Prostate gland (tissue), 2 donors: ENCODE results near the gene KIAA0513. TPM values are rescaled to one million over a fixed set of nuclear protein-coding genes. Genes with fewer than 3 reads are reported as not detected.

Source experiments
- DNase-seq: peaks from one replicate; pipeline ENCODE4 v3.0.0-alpha.2; 2019; ENCODE audit warnings: low spot score
- H3K27ac ChIP-seq, 2 donors: fragments of 200-600 bp; sonication (generic); 2 replicates each; pipeline ENCODE4 v1.5.1; 2017 to 2019
- H3K27me3 ChIP-seq: fragments of 200-600 bp; sonication (generic); replicated peaks from 2 replicates; pipeline ENCODE4 v1.5.1; 2019; ENCODE audit not compliant: insufficient read depth
- H3K36me3 ChIP-seq, 2 donors: fragments of 200-600 bp; sonication (generic); 1 replicate in 1 of 2; 2 replicates in 1 of 2; pipeline versions ENCODE4 v1.5.1 to v1.8.1; 2017 to 2019
- H3K4me1 ChIP-seq: fragments of 200-600 bp; sonication (generic); replicated peaks from 2 replicates; pipeline ENCODE4 v1.5.1; 2019
- H3K4me3 ChIP-seq, 2 donors: fragments of 200-600 bp; sonication (generic); 2 replicates each; pipeline ENCODE4 v1.5.1; 2017 to 2019
- H3K9me3 ChIP-seq: fragments of 200-600 bp; sonication (generic); 2 replicates; pipeline ENCODE4 v1.5.1; 2017
- POLR2A ChIP-seq: fragments of 450-650 bp; IDR thresholded peaks from one replicate; pipeline ENCODE4 v1.6.1; 2016; ENCODE audit warnings: antibody characterized with exemption, mild to moderate bottlenecking
- POLR2AphosphoS5 ChIP-seq: sonication (generic); formaldehyde crosslinking; IDR thresholded peaks from one replicate; pipeline ENCODE4 v1.6.1; 2017; ENCODE audit warnings: antibody characterized with exemption
- WGBS: methylation state at CpG from one replicate; pipeline ENCODE4 v1.1.5; 2018; 5-methylcytosine and 5-hydroxymethylcytosine counted together
- intact Hi-C: fragments of 100-400 bp; cut with DNase I; formaldehyde crosslinking; loops from one replicate; pipeline ENCODE4 v1.14.2; 2022
- total RNA-seq, 2 donors: library from RNA; depleted of rRNA; stranded (reverse); fragments of >200 nt; gene quantifications; one replicate each; pipeline ENCODE4 v1.1.0, GENCODE V29; 2016
- TF ChIP-seq, protein P1 (sequence below), 4 experiments: fragments of 200-600 bp in 2 of 4; fragments of 450-650 bp in 2 of 4; sonication (generic) in 2 of 4; IDR thresholded peaks; 1 replicate in 3 of 4; 2 replicates in 1 of 4; pipeline ENCODE4 v1.5.1; 2016 to 2019; ENCODE audit warnings: antibody characterized with exemption in 4 of 4, mild to moderate bottlenecking in 2 of 4, moderate library complexity in 2 of 4

Gene KIAA0513
- total RNA-seq, 2 donors from 2014 or later = 14.4 to 29.4 TPM

DNA sequence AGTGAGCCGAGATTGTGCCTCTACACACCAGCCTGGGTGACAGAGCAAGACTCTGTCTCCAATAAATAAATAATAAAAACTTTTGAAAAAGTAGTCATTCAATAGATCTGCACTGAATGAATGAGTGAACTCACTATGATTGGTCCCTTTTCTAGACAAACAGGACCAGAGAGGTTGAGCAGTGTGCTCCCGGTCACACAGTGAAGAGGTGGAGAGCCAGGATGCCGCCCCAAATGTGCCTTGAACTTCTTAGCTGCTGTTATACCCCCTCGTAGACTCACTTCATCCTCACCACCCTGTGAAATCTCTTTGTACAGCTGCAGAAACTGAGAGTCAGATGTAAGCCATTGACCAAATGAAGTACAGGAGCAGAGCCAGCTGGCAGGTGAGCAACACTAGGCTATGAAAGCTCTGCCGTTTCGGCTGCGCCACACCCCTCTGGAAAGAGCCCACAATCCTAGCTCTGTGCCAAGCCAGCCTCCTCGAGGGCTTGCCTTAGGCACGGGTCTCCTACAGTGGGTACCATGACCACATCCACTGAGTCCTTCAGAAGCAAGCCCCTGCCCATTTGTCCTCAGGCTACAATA, 7.8 kb upstream of the KIAA0513 start:
- Histone ChIP-seq H3K9me3 (no peaks in the 10 kb centered on the region), H3K36me3 (no peaks in the 10 kb centered on the region), H3K4me3 (no peak overlapping the region), H3K4me1 (peaks cover 9% of the 10 kb centered on the region), H3K27me3 (no peaks in the 10 kb centered on the region), H3K27ac (peak overlapping the region; percentile 1 to 16)
- TF ChIP-seq POLR2A (no peak), POLR2AphosphoS5 (peak; percentile 50)
- TF ChIP-seq, protein P1, sequence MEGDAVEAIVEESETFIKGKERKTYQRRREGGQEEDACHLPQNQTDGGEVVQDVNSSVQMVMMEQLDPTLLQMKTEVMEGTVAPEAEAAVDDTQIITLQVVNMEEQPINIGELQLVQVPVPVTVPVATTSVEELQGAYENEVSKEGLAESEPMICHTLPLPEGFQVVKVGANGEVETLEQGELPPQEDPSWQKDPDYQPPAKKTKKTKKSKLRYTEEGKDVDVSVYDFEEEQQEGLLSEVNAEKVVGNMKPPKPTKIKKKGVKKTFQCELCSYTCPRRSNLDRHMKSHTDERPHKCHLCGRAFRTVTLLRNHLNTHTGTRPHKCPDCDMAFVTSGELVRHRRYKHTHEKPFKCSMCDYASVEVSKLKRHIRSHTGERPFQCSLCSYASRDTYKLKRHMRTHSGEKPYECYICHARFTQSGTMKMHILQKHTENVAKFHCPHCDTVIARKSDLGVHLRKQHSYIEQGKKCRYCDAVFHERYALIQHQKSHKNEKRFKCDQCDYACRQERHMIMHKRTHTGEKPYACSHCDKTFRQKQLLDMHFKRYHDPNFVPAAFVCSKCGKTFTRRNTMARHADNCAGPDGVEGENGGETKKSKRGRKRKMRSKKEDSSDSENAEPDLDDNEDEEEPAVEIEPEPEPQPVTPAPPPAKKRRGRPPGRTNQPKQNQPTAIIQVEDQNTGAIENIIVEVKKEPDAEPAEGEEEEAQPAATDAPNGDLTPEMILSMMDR (IDR thresholded peaks at IDR 0.05) = no peak
- intact Hi-C loops = no loop called here
- 28% methylated on average over 9 of the region's 9 CpGs for WGBS
- peak; percentile 69 for DNase-seq

DNA sequence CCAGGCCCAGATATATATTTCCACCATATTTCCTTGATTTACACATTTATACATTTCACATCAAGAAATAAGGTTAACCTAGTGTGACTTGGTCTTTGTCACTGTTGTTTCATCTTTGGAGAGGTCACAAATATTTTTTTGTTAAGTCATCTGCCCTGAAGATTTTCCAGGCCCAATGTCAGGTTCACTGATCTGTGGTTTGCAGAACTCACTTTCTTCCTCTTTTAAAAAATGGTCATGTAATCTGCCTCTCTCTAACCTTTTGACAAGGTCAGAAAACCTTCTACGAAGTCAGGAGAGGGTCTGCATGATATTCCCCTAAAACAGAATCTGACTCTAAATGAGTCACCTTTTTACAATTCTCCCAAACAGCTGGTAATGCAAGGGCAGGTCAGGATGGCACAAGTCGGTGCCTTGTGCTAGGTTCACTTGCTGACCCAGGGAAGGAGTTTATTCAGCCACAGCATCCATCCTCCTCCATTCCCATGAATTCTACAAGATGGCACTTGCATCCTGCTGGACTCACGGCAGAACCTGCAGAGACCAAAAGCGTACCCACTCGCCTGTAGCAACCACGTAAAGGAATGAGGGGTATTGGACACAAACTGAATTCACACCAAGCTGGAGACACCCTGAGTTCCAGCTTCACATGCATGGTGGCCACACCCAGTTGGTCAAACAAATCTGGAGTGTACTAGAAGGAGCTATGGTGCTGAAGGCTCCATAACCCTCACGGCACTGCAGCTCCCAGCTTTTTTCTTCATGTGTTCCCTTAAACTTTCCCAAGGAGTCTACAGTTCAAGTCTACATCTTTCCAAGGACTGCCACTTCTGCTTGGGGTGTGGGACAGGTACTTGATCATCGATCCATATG, 1.6 kb upstream of the KIAA0513 start:
- no peak overlapping the region for H3K4me3 ChIP-seq
- H3K36me3 ChIP-seq = no peaks in the 10 kb centered on the region
- 85% methylated on average over 8 of the region's 8 CpGs for WGBS
- peaks cover 22% of the 10 kb centered on the region for H3K4me1 ChIP-seq
- intact Hi-C loops = loop anchor here (5.0 kb wide), 1 partner anchor 61 kb away; no protein-coding TSS in a partner anchor
- DNase-seq = no peak
- no peaks in the 10 kb centered on the region for H3K9me3 ChIP-seq
- H3K27ac ChIP-seq = no peak overlapping the region
- TF ChIP-seq POLR2A (no peak), POLR2AphosphoS5 (no peak)
- TF ChIP-seq, protein P1 (IDR thresholded peaks at IDR 0.05) = no peak
- H3K27me3 ChIP-seq = no peaks in the 10 kb centered on the region

DNA sequence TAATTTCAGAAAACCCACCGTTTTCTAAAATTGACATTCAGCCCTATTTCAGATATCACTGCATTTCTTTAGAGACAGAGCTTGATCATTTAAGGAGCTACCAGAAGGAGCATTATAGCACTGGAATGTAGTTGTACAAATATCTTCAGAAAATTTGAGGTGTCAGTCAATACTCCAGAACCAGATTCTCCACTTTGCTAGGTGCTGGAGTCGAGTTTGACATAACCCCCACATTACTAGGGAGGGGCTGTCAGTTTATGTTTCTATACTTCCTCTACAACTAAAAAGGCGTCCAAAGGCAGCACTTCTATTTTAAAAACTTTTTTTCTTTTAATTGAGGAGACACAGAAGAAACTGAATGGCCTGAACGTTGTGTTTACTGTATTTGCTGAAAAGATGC, 892 bp upstream of the KIAA0513 start:
- no peaks in the 10 kb centered on the region for H3K27me3 ChIP-seq
- intact Hi-C loops = loop anchor here (5.0 kb wide), 1 partner anchor 61 kb away; no protein-coding TSS in a partner anchor
- no peaks in the 10 kb centered on the region for H3K36me3 ChIP-seq
- H3K27ac ChIP-seq = peak overlapping the region; percentile 87 to 95
- peak overlapping the region; percentile 76 to 88 for H3K4me3 ChIP-seq
- DNase-seq = no peak
- peaks cover 27% of the 10 kb centered on the region for H3K4me1 ChIP-seq
- 36% methylated on average over 4 of the region's 4 CpGs for WGBS
- TF ChIP-seq POLR2AphosphoS5 (no peak), POLR2A (no peak)
- TF ChIP-seq, protein P1 (IDR thresholded peaks at IDR 0.05) = no peak
- H3K9me3 ChIP-seq = no peaks in the 10 kb centered on the region

DNA sequence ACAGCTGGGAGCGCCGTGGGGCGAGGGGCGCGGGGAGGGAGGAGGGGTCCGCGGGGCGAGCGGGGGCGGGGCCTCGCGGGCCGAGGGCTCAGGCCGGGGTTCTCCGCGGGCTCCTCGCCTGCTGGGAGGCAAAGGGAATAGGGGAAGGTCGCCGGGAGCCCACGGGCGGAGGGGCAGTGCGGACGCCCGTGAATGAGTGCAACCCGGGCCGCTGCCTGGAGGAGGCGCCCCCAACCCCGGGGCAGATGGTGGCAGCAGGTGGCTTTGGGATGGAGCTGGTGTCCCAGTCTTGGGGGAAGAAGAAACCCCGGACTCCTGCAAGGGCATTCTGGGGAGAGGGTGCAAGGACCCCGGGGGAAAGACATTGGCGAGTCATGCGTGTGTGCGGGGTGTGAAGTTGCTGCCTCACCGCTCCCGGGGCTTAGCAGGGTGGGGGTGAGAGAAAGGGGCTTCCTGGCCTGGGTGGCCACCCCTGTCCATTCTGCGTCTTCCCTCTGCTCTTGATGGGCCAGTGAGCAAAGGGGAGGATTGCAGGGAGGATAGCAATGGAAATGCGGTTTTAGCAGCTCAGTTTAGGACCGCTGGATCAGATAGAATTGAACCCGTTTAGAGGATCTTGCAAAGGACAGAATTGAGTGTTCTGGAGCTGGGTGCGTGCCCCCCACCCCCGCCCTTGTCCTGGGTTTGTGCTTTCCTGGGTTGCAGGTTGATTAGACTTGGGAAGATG, 526 bp downstream of the KIAA0513 start:
- no peak for DNase-seq
- WGBS = 4% methylated on average over 40 of the region's 41 CpGs
- intact Hi-C loops = loop anchor here (5.0 kb wide), 1 partner anchor 59 kb away; no protein-coding TSS in a partner anchor
- Histone ChIP-seq H3K27me3 (no peaks in the 10 kb centered on the region), H3K9me3 (no peaks in the 10 kb centered on the region), H3K27ac (peak overlapping the region; percentile 87 to 95), H3K4me1 (peaks cover 27% of the 10 kb centered on the region), H3K4me3 (peak overlapping the region; percentile 76 to 88), H3K36me3 (no peaks in the 10 kb centered on the region)
- TF ChIP-seq, protein P1 (IDR thresholded peaks at IDR 0.05) = no peak
- TF ChIP-seq POLR2AphosphoS5 = no peak
- TF ChIP-seq POLR2A = no peak
